KMS-11 (cell line): Measurements from ENCODE around the gene USH2A.

Source experiments
- H2AFZ ChIP-seq: fragments of 200-600 bp; sonication (generic); 2 replicates; pipeline ENCODE4 v1.6.1; 2016; ENCODE audit warnings: antibody characterized with exemption, mixed run types, low read depth
- H3K27ac ChIP-seq: fragments of 200-600 bp; sonication (generic); 2 replicates; pipeline ENCODE4 v1.6.1; 2016; ENCODE audit warnings: mild to moderate bottlenecking, mixed run types
- H3K27me3 ChIP-seq: fragments of 200-600 bp; sonication (generic); 2 replicates; pipeline ENCODE4 v1.6.1; 2017; ENCODE audit warnings: mild to moderate bottlenecking, low read depth, mixed run types, moderate library complexity; ENCODE audit not compliant: insufficient read depth
- H3K36me3 ChIP-seq: fragments of 200-600 bp; sonication (generic); 2 replicates; pipeline ENCODE4 v1.6.1; 2017; ENCODE audit warnings: mild to moderate bottlenecking, mixed run types; ENCODE audit not compliant: insufficient read depth
- H3K4me1 ChIP-seq: fragments of 200-600 bp; sonication (generic); 2 replicates; pipeline ENCODE4 v1.6.1; 2016; ENCODE audit warnings: mild to moderate bottlenecking, low read depth, mixed run types; ENCODE audit not compliant: poor library complexity, severe bottlenecking
- H3K4me2 ChIP-seq: fragments of 200-600 bp; sonication (generic); 2 replicates; pipeline ENCODE4 v1.7.0; 2016; ENCODE audit warnings: mild to moderate bottlenecking, mixed run types
- H3K4me3 ChIP-seq: fragments of 200-600 bp; sonication (generic); IDR thresholded peaks from 2 replicates; pipeline ENCODE4 v1.6.1; 2017; ENCODE audit warnings: low read depth, low read length, mixed read lengths; ENCODE audit not compliant: insufficient read depth
- H3K79me2 ChIP-seq: fragments of 200-600 bp; sonication (generic); 2 replicates; pipeline ENCODE4 v1.6.1; 2016; ENCODE audit warnings: low read depth, mixed run types; ENCODE audit not compliant: insufficient read depth
- H3K9ac ChIP-seq: fragments of 200-600 bp; sonication (generic); 2 replicates; pipeline ENCODE4 v1.6.1; 2016; ENCODE audit warnings: mild to moderate bottlenecking, mixed run types
- H4K20me1 ChIP-seq: fragments of 200-600 bp; sonication (generic); 2 replicates; pipeline ENCODE4 v1.6.1; 2016; ENCODE audit warnings: mild to moderate bottlenecking, mixed run types; ENCODE audit not compliant: insufficient read depth
- CTCF ChIP-seq: fragments of 200-600 bp; sonication (generic); conservative IDR thresholded peaks from 2 replicates; pipeline ENCODE4 v1.6.1; 2017; ENCODE audit warnings: low read depth, mild to moderate bottlenecking, antibody characterized with exemption, low read length, moderate library complexity, mixed read lengths

Gene USH2A

GRCh38 chr1:215605011-215605621 lies 818.1 kb downstream of the USH2A start:
- Histone ChIP-seq H3K27me3 (no peaks in the 10 kb centered on the region), H3K4me2 (no peak overlapping the region), H3K4me3 (no peak overlapping the region), H2AFZ (no peak overlapping the region), H3K27ac (no peak overlapping the region), H4K20me1 (no peaks in the 10 kb centered on the region), H3K4me1 (peaks cover 27% of the 10 kb centered on the region), H3K36me3 (peaks cover 10% of the 10 kb centered on the region; the same call in 1 of the 2 replicates), H3K79me2 (no peaks in the 10 kb centered on the region), H3K9ac (no peak overlapping the region)
- no peak for TF ChIP-seq CTCF

- H3K36me3 ChIP-seq: peaks cover 10% of the 10 kb centered on the region; the same call in 1 of the 2 replicates
- H2AFZ ChIP-seq: no peak overlapping the region
- H3K4me1 ChIP-seq: peaks cover 21% of the 10 kb centered on the region
- H3K27ac ChIP-seq: no peak overlapping the region
- no peaks in the 10 kb centered on the region for H4K20me1 ChIP-seq
- H3K4me3 ChIP-seq: no peak overlapping the region
- no peak overlapping the region for H3K9ac ChIP-seq
- no peaks in the 10 kb centered on the region for H3K79me2 ChIP-seq
- no peak overlapping the region for H3K4me2 ChIP-seq
- TF ChIP-seq CTCF: no peak
- no peaks in the 10 kb centered on the region for H3K27me3 ChIP-seq
These were observed 819.9 kb downstream of the USH2A start for GRCh38 chr1:215603319-215603718.

GRCh38 chr1:215601276-215601675 lies 822.0 kb downstream of the USH2A start:
- no peak overlapping the region for H3K4me3 ChIP-seq
- no peak overlapping the region for H2AFZ ChIP-seq
- no peak overlapping the region for H3K4me2 ChIP-seq
- no peak overlapping the region for H3K9ac ChIP-seq
- H3K4me1 ChIP-seq: peaks cover 14% of the 10 kb centered on the region
- H3K36me3 ChIP-seq: peaks cover 6% of the 10 kb centered on the region; the same call in 1 of the 2 replicates
- H3K79me2 ChIP-seq: no peaks in the 10 kb centered on the region
- no peak for TF ChIP-seq CTCF
- no peak overlapping the region for H3K27ac ChIP-seq
- no peaks in the 10 kb centered on the region for H3K27me3 ChIP-seq
- no peaks in the 10 kb centered on the region for H4K20me1 ChIP-seq

- peaks cover 14% of the 10 kb centered on the region for H3K4me1 ChIP-seq
- no peak overlapping the region for H3K4me2 ChIP-seq
- H2AFZ ChIP-seq: no peak overlapping the region
- peaks cover 6% of the 10 kb centered on the region; the same call in 1 of the 2 replicates for H3K36me3 ChIP-seq
- H3K9ac ChIP-seq: no peak overlapping the region
- H4K20me1 ChIP-seq: no peaks in the 10 kb centered on the region
- H3K27ac ChIP-seq: no peak overlapping the region
- no peaks in the 10 kb centered on the region for H3K27me3 ChIP-seq
- TF ChIP-seq CTCF: no peak
- H3K79me2 ChIP-seq: no peaks in the 10 kb centered on the region
- no peak overlapping the region for H3K4me3 ChIP-seq
These were observed 822.4 kb downstream of the USH2A start for GRCh38 chr1:215600867-215601266.
